GM12891 (cell line): ENCODE measurements around the gene PACS2.
A peak's percentile ranks its signal among the peaks of the same experiment; 100 is the strongest.

ENCODE experiments used
- DNase-seq: peaks from one replicate; pipeline ENCODE4 v3.0.0; 2011; ENCODE audit warnings: low spot score; ENCODE audit not compliant: insufficient read length
- FAIRE-seq: peaks from 2 replicates; lab custom pipeline; 2011; peaks lifted over from hg19 to GRCh38; lab: Jason Lieb, UNC
- PAX5 ChIP-seq: IDR thresholded peaks from 2 replicates; pipeline ENCODE4 v1.6.1; 2011; ENCODE audit warnings: low read length, moderate library complexity, mild to moderate bottlenecking; ENCODE audit not compliant: insufficient read depth, severe bottlenecking
- POLR2A ChIP-seq: IDR thresholded peaks from 2 replicates; pipeline ENCODE4 v1.6.1; 2011; ENCODE audit warnings: low read depth, low read length, control low read depth
- POLR2AphosphoS5 ChIP-seq: IDR thresholded peaks from 2 replicates; pipeline ENCODE4 v1.6.1; 2011; ENCODE audit warnings: low read depth, low read length, control low read depth
- POU2F2 ChIP-seq: IDR thresholded peaks from 2 replicates; pipeline ENCODE4 v1.6.1; 2011; ENCODE audit warnings: low read depth, mild to moderate bottlenecking, control low read depth, low read length, moderate library complexity
- SPI1 ChIP-seq: IDR thresholded peaks from 2 replicates; pipeline ENCODE4 v1.6.1; 2011; ENCODE audit warnings: low read depth, low read length, control low read depth
- TAF1 ChIP-seq: IDR thresholded peaks from 2 replicates; pipeline ENCODE4 v1.6.1; 2011; ENCODE audit warnings: low read depth, low read length, control low read depth

PACS2 gene

DNA sequence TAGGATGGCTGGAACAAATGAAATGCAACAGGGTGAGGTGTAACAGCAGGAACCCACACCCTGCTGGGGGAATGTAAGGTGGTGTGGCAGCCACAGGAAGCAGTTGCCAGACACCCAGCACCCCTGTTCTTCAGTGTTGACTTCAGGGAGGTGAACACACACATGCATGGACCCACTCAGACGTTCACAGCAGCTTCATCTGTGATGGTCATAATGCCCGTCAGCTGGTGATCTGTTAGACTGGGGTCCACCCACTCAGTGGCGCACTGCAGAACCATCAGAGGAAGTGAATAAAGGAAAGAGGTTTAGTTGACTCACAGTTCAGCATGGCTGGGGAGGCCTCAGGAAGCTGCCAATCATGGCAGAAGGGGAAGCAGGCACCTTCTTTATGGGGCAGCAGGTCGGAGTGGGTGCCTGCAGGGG is 61.1 kb downstream of the PACS2 start:
- FAIRE-seq (peak; percentile 80), DNase-seq (no peak)
- TF ChIP-seq TAF1 (no peak), SPI1 (peak; percentile 41), POLR2AphosphoS5 (no peak), PAX5 (no peak), POU2F2 (no peak)

DNA sequence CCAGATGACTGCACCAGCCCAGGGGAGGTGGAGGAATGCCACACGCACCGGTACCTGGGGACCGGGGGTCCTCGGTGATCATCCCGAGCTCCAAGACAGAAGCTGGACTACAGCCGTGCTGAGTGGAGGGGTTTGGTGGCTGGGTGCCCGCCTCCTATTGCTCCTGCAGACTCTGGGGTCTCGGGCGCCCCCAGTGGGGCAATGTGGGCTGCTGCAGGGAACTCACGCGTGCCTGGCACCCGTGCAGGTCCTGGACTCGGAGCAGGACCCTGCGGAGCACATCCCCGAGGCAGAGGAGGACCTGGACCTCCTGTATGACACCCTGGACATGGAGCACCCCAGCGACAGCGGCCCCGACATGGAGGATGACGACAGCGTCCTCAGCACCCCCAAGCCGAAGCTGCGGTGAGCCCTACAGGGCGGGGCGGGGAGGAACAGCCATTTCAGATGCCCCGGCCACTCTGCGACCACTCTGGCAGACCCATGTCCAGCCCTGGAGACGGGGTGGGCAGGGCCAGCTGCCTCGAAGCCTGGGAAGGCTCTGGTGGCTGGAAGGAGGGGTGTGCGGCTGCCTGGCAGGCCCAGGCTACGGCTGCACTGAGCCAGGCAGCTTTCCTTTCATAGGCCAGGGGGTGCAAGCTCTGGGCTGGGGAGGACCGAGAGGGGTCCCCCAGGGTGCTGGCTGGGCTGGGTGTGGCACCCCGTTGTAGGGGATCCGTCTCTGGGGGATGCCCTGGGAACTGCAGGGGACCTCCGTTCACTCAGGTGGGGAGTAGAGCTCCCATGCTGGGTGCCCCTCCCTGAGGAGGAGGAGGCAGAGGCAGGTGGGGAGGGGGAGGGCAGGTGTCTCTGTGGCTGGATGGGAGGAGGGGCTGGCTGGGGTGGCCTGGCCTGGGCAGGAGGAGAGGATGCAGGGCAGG is 62.2 kb downstream of the PACS2 start:
- FAIRE-seq (no peak), DNase-seq (no peak)
- TF ChIP-seq POU2F2 = no peak
- TF ChIP-seq SPI1 = no peak
- TF ChIP-seq POLR2AphosphoS5 = no peak
- no peak for TF ChIP-seq PAX5
- no peak for TF ChIP-seq TAF1
- no peak for TF ChIP-seq POLR2A

DNA sequence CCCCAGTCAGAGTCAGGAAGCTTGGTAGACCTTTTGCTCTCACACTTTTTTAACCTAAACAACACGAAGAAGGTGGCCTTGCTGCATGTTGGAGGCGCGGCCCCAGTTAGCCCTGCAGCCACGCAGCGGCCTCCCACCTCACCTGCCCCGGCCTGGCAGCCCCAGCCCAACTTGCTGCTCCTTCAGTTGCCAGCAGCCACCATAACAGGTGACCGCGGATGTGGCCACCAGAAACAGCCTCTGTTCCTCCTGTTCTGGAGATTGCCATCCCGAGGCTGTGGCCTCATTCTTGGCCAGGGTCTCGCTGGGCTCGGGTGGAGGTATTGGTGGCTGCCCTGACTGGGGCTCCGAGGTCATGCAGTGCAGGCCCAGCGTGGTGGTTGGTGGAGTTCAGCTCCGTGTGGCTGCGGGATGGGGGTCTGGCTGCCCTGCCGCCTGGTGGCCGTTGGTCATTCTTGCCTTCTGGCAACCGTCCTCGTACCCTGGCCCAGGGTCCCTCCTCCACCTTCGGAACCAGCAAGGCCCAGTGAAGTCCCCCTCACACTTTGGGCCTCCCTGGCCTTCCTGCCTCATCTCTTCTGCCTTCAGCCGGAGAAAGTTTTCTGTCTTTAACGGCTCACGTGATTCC is 63.1 kb downstream of the PACS2 start:
- TF ChIP-seq POLR2A = no peak
- no peak for TF ChIP-seq POLR2AphosphoS5
- TF ChIP-seq TAF1 = no peak
- no peak for TF ChIP-seq POU2F2
- no peak for TF ChIP-seq PAX5
- no peak for TF ChIP-seq SPI1
- no peak for FAIRE-seq
- DNase-seq = no peak

GRCh38 chr14:105378199-105378598 is 63.7 kb downstream of the PACS2 start:
- DNase-seq (no peak), FAIRE-seq (no peak)
- TF ChIP-seq TAF1 (no peak), POU2F2 (no peak)

- no peak for TF ChIP-seq PAX5
- TF ChIP-seq POLR2A = no peak
- no peak for TF ChIP-seq POLR2AphosphoS5
- TF ChIP-seq SPI1 = no peak
- TF ChIP-seq POU2F2 = no peak
- TF ChIP-seq TAF1 = no peak
- DNase-seq = no peak
- no peak for FAIRE-seq
Observed at GRCh38 chr14:105378873-105379685, 64.5 kb downstream of the PACS2 start.

- TF ChIP-seq SPI1 (no peak), POLR2A (no peak)
- DNase-seq (no peak), FAIRE-seq (no peak)
Observed at GRCh38 chr14:105379946-105380345, 65.4 kb downstream of the PACS2 start.

- FAIRE-seq (no peak), DNase-seq (no peak)
- no peak for TF ChIP-seq POLR2A
- no peak for TF ChIP-seq TAF1
- TF ChIP-seq POLR2AphosphoS5 = no peak
Observed at GRCh38 chr14:105380756-105381155, 66.2 kb downstream of the PACS2 start.

- FAIRE-seq (no peak), DNase-seq (no peak)
- TF ChIP-seq POU2F2 (no peak), PAX5 (no peak), POLR2AphosphoS5 (no peak), SPI1 (no peak), TAF1 (no peak), POLR2A (no peak)
Observed at GRCh38 chr14:105381446-105382342, 67.1 kb downstream of the PACS2 start.

DNA sequence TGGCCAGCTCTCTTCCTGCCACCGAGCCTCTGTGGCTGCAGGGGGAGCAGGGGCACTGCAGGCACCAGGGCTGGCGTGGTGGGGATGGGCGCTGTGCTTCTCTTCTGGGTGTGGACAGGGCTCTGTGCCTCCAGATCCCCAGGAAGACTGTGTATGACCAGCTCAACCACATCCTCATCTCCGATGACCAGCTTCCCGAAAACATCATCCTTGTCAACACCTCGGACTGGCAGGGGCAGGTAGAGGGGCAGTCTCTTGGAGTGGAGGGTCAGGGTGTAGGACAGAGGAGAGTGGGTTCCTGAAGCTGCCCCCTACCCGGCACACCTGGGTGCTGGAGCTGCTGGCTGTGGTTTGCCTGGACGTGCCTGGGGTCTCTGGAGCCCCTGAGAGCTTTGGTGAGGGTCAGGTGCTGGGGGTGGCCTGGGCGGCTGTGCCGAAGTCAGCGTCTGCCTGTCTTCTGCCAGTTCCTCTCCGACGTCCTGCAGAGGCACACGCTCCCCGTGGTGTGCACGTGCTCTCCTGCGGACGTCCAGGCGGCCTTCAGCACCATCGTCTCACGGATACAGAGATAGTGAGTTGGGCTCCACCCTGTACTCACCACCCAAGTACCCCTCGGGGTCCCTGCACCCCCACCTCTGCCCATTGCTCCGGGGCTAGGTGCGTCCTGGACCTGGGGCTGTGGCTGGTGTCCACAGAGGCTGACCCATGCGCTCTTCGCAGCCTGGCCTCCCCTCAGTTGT is 68.0 kb downstream of the PACS2 start:
- DNase-seq = no peak
- TF ChIP-seq PAX5 (no peak), POLR2A (no peak), POLR2AphosphoS5 (no peak), POU2F2 (no peak), SPI1 (no peak), TAF1 (no peak)
- FAIRE-seq = no peak
